ENCODE data around the gene RUFY1.
"Not testable (repeated sequence)": the region's sequence is repeated elsewhere in the genome, so short reads cannot be mapped to it uniquely, and the experiment has no call there.

The RUFY1 gene, protein sequence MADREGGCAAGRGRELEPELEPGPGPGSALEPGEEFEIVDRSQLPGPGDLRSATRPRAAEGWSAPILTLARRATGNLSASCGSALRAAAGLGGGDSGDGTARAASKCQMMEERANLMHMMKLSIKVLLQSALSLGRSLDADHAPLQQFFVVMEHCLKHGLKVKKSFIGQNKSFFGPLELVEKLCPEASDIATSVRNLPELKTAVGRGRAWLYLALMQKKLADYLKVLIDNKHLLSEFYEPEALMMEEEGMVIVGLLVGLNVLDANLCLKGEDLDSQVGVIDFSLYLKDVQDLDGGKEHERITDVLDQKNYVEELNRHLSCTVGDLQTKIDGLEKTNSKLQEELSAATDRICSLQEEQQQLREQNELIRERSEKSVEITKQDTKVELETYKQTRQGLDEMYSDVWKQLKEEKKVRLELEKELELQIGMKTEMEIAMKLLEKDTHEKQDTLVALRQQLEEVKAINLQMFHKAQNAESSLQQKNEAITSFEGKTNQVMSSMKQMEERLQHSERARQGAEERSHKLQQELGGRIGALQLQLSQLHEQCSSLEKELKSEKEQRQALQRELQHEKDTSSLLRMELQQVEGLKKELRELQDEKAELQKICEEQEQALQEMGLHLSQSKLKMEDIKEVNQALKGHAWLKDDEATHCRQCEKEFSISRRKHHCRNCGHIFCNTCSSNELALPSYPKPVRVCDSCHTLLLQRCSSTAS

DNA sequence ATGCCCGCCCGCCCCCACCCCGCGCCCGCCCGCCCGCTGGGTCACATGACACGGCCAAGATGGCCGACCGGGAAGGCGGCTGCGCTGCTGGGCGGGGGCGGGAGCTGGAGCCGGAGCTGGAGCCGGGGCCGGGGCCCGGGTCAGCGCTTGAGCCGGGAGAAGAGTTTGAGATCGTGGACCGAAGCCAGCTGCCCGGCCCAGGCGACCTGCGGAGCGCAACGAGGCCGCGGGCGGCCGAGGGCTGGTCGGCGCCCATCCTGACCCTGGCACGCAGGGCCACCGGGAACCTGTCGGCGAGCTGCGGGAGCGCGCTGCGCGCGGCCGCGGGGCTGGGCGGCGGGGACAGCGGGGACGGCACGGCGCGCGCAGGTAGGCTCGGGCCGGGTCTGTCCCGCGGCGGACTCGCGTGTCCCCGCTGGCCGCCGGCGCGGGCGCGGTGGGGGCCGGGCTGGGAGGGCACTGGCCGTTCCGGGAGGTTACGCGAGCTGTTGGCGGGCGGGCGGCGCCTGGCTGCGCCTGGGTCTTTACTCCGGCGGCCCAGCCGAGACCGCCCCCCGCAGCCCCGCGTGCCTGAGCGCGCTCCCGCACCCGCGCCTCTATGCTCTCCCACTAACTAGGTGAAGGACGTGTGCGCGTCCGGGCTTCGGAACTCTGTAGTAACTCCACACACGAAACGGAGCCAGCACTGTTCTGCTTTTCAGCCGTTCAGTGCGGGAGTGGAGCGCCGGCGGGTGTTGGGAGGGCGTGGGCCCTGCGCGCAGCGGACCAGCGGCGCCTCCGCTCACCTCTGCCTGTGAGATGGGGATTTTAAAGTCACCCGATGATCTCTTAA is at the start of gene RUFY1:
Gene RUFY1 (plus strand): TSS at position 44 of the 832 bp plus-strand sequence. CDS start 16 bp downstream, at position 60.
- peak; percentile 57 for DNase-seq

GRCh38 chr5:179501997-179502396 is 48.4 kb upstream of the RUFY1 start:
- not testable (repeated sequence) for DNase-seq

- not testable (repeated sequence) for DNase-seq
Observed at GRCh38 chr5:179502420-179502819, 47.9 kb upstream of the RUFY1 start.

- DNase-seq: no peak
Observed at GRCh38 chr5:179504191-179504590, 46.2 kb upstream of the RUFY1 start.

DNA sequence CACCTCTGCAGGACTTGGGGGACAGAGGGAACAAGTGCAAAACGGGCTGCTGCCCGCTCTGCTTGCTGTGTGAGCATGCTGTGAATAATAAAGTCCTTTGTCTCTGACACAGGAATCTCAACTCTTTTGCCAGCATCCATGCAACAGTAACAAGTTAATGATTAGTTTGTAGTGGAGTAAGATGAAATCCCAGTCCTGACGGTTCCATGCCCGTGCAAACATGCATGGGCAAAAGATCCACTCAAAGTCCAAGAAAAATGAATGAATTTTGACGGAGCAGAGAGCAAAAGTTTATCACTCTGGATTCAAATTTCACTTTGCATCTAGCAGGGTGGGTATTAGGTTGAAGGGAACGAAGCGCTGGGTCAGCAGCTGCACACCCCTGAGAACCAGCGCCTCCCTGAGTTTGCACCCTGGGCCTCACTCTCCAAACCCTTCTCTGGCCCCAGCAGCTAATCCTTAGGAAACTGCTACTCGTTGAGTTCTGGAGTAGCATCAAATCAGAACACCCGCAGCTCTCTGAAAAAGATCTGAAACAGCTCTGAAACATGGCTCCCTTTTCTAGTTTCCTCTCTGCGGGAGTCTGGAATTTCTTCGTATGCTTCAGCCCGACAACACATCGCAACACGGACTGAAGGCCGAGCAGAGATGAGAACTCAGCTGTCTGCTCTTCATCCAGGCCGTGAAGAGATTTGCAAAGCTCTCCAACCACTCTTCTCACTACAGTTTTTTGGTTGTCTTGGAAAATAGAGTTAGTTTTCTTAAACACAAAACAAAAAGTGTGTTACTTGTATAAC is 45.6 kb upstream of the RUFY1 start:
- no peak for DNase-seq

- DNase-seq: no peak
Observed at GRCh38 chr5:179505636-179506261, 44.6 kb upstream of the RUFY1 start.

DNA sequence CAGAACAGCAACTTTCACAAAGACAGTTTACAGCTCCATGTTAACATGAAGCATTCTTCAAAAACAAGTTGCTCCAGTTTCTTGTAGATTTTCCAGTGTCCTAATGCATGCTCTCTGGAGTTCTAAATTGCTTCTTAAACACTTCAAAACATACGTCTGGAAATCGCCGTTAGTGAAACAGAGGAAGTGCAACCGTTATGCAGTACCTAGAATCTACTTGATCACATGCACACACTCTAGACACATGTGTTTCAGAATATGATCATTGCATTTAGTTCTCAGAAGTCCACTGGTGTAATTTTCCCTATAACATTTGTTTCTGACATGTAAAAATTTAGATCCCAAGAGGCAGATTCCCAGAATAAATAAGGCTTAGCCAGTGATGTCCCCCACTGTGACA is 41.1 kb upstream of the RUFY1 start:
- no peak for DNase-seq

GRCh38 chr5:179509845-179510244 is 40.5 kb upstream of the RUFY1 start:
- no peak for DNase-seq

DNA sequence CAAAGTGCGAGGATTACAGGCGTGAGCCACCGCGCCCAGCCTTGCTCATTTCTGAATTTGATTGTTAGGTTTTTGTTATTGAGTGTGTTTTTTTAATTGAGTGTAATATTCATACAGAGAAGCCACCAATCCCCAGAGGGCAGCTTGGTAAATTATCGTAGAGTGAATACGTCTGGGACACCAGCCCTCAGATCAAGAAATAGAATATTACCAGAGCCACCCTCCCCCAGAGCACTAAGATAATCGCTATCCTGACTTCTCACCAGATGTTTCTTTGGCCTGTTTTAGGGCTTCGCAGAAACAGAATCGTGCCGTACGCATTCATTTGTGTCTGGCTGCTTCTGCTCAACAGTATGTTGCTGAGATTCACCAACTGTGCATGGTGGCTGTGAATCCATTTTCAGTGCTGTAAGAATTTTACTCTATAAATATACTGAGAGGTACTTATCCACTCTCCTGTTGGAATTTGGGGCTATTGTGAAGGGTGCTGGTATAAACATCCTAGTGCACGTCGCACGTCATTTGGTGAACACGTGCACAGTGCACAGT is 37.8 kb upstream of the RUFY1 start:
- DNase-seq: no peak

GRCh38 chr5:179515501-179515900 is 34.9 kb upstream of the RUFY1 start:
- DNase-seq: not testable (repeated sequence)

- DNase-seq: no peak
Observed at GRCh38 chr5:179516221-179516620, 34.1 kb upstream of the RUFY1 start.

GRCh38 chr5:179517746-179518145 is 32.6 kb upstream of the RUFY1 start:
- not testable (repeated sequence) for DNase-seq

GRCh38 chr5:179518369-179518768 is 32.0 kb upstream of the RUFY1 start:
- DNase-seq: not testable (repeated sequence)

DNA sequence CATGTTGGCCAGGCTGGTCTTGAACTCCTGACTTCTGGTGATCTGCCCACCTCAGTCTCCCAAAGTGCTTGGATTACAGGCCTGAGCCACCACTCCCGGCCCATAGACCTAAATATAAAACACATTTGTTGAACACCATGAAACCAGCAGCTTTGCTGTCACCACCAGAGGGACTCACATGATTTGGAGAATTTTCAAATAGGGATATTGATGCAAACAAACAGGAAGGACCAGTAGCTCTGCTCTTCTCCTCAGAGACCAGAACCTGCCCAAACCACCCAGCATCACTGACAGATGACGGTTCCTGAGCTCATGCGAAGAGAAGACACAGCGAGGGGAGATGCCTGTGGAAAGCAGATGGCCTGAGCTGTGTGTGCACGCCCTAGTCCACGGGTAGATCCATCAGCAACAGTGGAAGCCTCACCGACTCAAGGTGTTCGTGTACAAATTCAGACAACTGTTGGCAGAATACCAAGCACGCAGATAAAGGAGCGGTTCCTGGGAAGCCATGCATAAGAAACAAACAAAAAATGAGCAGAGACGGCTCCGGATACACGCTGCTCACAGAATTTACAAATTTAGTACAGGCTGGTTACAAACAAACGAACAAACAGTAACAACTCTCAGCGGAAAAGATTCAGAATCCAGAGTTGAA is 30.8 kb upstream of the RUFY1 start:
- DNase-seq: not testable (repeated sequence)

- DNase-seq: not testable (repeated sequence)
Observed at GRCh38 chr5:179522107-179522506, 28.2 kb upstream of the RUFY1 start.

DNA sequence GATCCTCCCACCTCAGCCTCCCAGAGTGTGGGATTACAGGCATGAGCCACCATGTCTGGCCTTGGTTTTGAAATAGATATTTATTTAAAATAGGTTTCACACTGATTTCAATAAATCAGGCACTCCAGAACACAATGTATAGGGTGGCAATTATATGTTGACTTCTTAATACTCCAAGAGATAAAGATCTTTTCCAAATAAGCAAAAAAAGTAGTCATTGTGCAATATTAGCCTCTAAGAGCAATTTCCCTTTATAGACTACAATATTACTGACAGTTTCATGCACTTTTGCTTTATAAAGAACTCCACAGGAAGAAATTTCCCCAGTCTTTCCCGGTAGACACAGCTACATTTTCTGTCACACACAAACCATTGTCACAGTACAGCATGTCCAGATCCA is 23.4 kb upstream of the RUFY1 start:
- DNase-seq: no peak

DNA sequence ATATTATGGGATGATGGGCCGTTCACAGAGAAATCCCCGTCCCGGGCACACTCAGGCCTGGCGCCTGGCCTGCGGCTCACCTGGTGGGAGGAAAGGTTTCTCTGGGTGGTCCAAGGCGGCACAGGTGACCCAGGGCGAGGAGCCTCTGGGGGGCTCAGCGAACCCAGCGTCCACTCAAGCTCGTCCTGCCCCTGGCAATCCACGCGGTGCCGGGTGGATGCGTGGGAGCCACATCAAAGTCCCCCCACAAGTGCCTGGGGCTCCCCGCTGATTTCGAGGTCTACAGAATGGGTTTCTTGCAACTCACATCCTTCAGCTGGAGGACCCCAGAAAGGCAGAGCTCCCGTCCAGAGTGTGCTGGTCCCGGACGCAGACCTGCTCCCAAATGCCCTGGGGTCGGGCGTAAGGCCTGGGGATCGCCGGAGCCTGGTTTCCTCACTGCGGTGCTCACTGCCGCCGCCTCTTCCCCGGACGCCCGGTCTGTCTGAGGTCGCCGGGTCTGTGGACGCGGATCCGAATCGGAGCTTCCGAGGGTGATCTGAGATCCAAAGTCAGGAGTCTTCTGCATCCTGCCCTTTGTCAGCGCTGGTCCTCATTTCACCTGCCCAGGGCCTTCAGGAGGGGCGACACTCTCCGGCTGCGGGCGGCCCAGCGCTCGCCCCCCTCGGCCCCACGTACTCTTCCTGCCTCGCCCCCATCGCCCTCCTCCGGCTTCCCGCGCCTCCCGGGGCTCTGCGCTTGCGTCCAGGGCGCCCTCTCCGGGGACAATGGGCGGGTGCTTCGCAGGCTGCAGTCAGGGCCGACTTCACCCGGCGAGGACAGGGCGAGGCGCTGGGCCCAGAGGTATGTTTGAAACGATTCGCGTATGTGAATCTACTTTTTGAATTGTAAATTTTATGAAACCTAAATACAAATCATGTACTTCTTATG is 20.0 kb upstream of the RUFY1 start:
- DNase-seq: no peak

DNA sequence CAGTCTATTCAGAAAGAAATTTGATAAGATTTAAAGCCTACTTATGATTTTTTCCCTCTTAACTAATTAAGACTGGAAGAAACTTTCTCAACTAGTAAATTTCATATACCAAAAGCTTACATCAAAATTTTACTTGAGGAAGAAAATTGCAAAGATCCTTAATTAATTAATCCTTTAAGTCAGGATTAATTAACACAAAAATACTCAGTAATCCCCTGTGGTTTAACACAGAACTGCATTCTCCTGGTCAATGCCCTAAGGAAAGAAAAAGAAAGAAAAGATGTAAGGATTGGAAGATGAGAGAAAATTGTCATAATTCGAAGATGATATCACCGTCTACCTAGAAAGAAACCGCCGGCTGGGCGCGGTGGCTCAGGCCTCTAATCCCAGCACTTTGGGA is 17.3 kb upstream of the RUFY1 start:
- DNase-seq: no peak

- DNase-seq: no peak
Observed at GRCh38 chr5:179533907-179534306, 16.4 kb upstream of the RUFY1 start.

DNA sequence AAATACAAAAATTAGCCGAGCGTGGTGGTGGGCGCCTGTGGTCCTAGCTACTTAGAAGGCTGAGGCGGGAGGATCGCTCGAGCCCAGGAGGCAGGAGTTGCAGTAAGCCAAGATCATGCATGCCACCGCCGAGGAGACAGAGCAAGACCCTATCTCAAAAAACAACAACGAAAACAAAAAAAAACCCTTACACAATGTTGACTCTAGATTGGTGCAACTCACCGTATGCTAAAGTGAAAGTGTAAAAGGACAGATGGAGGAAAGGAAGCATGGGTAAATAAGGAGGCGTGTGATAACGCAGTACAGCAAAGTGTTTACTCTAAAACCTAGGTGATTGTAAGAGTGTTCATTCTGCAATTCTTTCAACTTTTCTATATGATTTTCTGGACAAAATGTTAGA is 15.9 kb upstream of the RUFY1 start:
- DNase-seq: no peak
